IMR-90 (cell line): ENCODE measurements around the gene TBC1D3B.

Experiments used
- BHLHE40 ChIP-seq: fragments of 150-350 bp; IDR thresholded peaks from 2 replicates; pipeline ENCODE4 v1.6.1; 2016; ENCODE audit warnings: mild to moderate bottlenecking, low read depth, low read length
- CEBPB ChIP-seq: IDR thresholded peaks from 2 replicates; pipeline ENCODE4 v1.6.1; 2012; ENCODE audit warnings: low read depth, low read length, improper control_type of control experiment
- CTCF ChIP-seq: conservative IDR thresholded peaks from 2 replicates; pipeline ENCODE4 v1.5.1; 2012; ENCODE audit warnings: mild to moderate bottlenecking, low read depth, low read length, improper control_type of control experiment
- NFE2L2 ChIP-seq: fragments of 150-350 bp; IDR thresholded peaks from 2 replicates; pipeline ENCODE4 v1.6.1; 2016; ENCODE audit warnings: low read depth, mild to moderate bottlenecking, low read length
- POLR2A ChIP-seq: IDR thresholded peaks from 2 replicates; pipeline ENCODE4 v1.6.1; 2012; ENCODE audit warnings: mild to moderate bottlenecking, low read depth, low read length
- SMC3 ChIP-seq: fragments of 150-350 bp; IDR thresholded peaks from 2 replicates; pipeline ENCODE4 v1.6.1; 2016; ENCODE audit warnings: low read depth, mild to moderate bottlenecking, antibody characterized with exemption, low read length, moderate library complexity
- USF2 ChIP-seq: fragments of 150-350 bp; IDR thresholded peaks from 2 replicates; pipeline ENCODE4 v1.6.1; 2017; ENCODE audit warnings: mild to moderate bottlenecking, antibody characterized with exemption, low read length, low read depth

- no peak for TF ChIP-seq POLR2A
- TF ChIP-seq CTCF, result no peak
- no peak for TF ChIP-seq CEBPB
- no peak for TF ChIP-seq NFE2L2
- TF ChIP-seq SMC3, result no peak
- no peak for TF ChIP-seq USF2
- no peak for TF ChIP-seq BHLHE40
These were observed 46.1 kb downstream of the TBC1D3B start for GRCh38 chr17:36130346-36130745.
